Measurements from ENCODE around the gene UBB. TPM values are rescaled to one million over a fixed set of nuclear protein-coding genes. Genes with fewer than 3 reads are reported as not detected.

Gene UBB
- total RNA-seq, 1 experiment from 2014 or later: 1,654 TPM

- POLR2A ChIA-PET: no interaction called here
- in situ Hi-C loops (cut with HindIII; ENCODE audit: low pct_unique_long_range_greater_than_20kb, low sequenced_read_pairs): no loop called here
- DNase-seq (ENCODE audit: low read depth, low spot score): no peak
These were observed 9.1 kb upstream of the UBB start for GRCh38 chr17:16371742-16372141.

DNA sequence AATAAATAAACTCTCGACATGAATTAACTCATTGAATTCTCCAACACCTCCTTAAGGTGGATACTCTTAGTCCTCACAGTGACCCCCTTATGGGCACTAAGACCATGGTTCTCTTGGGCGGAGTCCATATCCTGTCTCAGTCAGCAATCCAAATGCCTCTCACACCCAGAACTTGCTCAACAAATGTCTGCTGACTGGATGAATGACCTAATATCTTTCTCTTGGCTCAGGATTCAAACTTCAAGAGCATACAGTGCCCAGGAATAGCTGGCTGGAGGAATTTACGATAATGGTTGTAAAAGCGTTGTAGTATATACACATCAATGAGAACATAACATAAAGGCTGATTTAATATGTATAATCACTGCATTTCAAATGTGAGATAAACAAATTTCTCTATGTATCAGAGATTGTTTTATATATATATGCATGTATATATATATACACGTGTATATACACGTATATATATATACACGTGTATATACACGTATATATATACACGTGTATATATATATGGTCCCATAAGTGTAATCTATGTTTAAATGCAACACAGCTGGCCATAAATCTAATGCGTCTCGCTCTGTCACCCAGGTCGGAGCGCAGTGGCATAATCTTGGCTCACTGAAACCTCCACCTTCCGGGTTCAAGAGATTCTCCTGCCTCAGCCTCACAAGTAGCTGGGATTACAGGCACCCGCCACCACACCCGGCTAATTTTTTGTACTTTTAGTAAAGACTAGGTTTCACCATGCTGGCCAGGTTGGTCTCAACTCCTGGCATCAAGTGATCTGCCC lies 6.5 kb upstream of the UBB start:
- in situ Hi-C loops (cut with HindIII; ENCODE audit: low pct_unique_long_range_greater_than_20kb, low sequenced_read_pairs) (no loop called here), intact Hi-C loops (cut with micrococcal nuclease; ENCODE audit: unreplicated experiment) (no loop called here)
- Histone ChIP-seq H3K36me3 (ENCODE audit: control insufficient read depth, insufficient read depth, low read length) (no peaks in the 10 kb centered on the region), H3K9me3 (ENCODE audit: control insufficient read depth, insufficient read depth, low read depth, low read length) (no peaks in the 10 kb centered on the region), H3K4me3 (ENCODE audit: low read depth in 2 of 2, low read length in 2 of 2) (no peak overlapping the region), H3K27ac (ENCODE audit: low read length) (no peak overlapping the region), H3K27me3 (ENCODE audit: control insufficient read depth, insufficient read depth, low read length) (no peaks in the 10 kb centered on the region), H3K4me1 (ENCODE audit: control insufficient read depth, insufficient read depth, low read length) (peaks cover 9% of the 10 kb centered on the region; the same call in 1 of the 2 replicates)
- CTCF ChIA-PET: interaction anchor here (0.5 kb wide), 1 partner anchor 45 kb away, joined by 3 read pairs; no protein-coding TSS in a partner anchor
- POLR2A ChIA-PET: interaction anchor here (0.6 kb wide), 2 partner anchors 32 to 308 kb away, joined by 3 to 4 read pairs; no protein-coding TSS in a partner anchor
- no peak for ATAC-seq
- DNase-seq (ENCODE audit: low read depth, low spot score): no peak
- BruUV-seq (replicated peaks): no TSS peak
- no peak for TF ChIP-seq SIN3A (IDR thresholded peaks at IDR 0.05; ENCODE audit: borderline replicate concordance, insufficient read depth, low read depth, low read length)
- no peak for TF ChIP-seq REST (IDR thresholded peaks at IDR 0.05; ENCODE audit: insufficient read depth in 1 of 2, low read depth in 2 of 2, low read length in 1 of 2)
- no peak for TF ChIP-seq TCF7L2 (IDR thresholded peaks at IDR 0.05; ENCODE audit: low read depth, low read length)
- TF ChIP-seq, protein P1, sequence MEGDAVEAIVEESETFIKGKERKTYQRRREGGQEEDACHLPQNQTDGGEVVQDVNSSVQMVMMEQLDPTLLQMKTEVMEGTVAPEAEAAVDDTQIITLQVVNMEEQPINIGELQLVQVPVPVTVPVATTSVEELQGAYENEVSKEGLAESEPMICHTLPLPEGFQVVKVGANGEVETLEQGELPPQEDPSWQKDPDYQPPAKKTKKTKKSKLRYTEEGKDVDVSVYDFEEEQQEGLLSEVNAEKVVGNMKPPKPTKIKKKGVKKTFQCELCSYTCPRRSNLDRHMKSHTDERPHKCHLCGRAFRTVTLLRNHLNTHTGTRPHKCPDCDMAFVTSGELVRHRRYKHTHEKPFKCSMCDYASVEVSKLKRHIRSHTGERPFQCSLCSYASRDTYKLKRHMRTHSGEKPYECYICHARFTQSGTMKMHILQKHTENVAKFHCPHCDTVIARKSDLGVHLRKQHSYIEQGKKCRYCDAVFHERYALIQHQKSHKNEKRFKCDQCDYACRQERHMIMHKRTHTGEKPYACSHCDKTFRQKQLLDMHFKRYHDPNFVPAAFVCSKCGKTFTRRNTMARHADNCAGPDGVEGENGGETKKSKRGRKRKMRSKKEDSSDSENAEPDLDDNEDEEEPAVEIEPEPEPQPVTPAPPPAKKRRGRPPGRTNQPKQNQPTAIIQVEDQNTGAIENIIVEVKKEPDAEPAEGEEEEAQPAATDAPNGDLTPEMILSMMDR (IDR thresholded peaks at IDR 0.05): no peak
- no peak for TF ChIP-seq POLR2AphosphoS5 (IDR thresholded peaks at IDR 0.05; ENCODE audit: low read depth, low read length)

More at GRCh38 chr17:16371742-16372141, 9.1 kb upstream of the UBB start:
- no peak overlapping the region for H3K27ac ChIP-seq (ENCODE audit: low read length)
- no peaks in the 10 kb centered on the region for H3K9me3 ChIP-seq (ENCODE audit: control insufficient read depth, insufficient read depth, low read depth, low read length)
- BruUV-seq (replicated peaks): no TSS peak
- H3K4me1 ChIP-seq (ENCODE audit: control insufficient read depth, insufficient read depth, low read length): no peaks in the 10 kb centered on the region
- CTCF ChIA-PET: no interaction called here
- H3K4me3 ChIP-seq (ENCODE audit: low read depth in 2 of 2, low read length in 2 of 2): no peak overlapping the region
- no peak for ATAC-seq
- TF ChIP-seq, protein P1 (IDR thresholded peaks at IDR 0.05): no peak
- no peak for TF ChIP-seq TCF7L2 (IDR thresholded peaks at IDR 0.05; ENCODE audit: low read depth, low read length)
- no peak for TF ChIP-seq REST (IDR thresholded peaks at IDR 0.05; ENCODE audit: insufficient read depth in 1 of 2, low read depth in 2 of 2, low read length in 1 of 2)
- no peak for TF ChIP-seq SIN3A (IDR thresholded peaks at IDR 0.05; ENCODE audit: borderline replicate concordance, insufficient read depth, low read depth, low read length)
- TF ChIP-seq POLR2AphosphoS5 (IDR thresholded peaks at IDR 0.05; ENCODE audit: low read depth, low read length): no peak
- intact Hi-C loops (cut with micrococcal nuclease; ENCODE audit: unreplicated experiment): no loop called here
- no peaks in the 10 kb centered on the region for H3K27me3 ChIP-seq (ENCODE audit: control insufficient read depth, insufficient read depth, low read length)
- no peaks in the 10 kb centered on the region for H3K36me3 ChIP-seq (ENCODE audit: control insufficient read depth, insufficient read depth, low read length)

Data from Panc1 (cell line).